NCI-H187 treated with DMSO at 0.1 percent for 48 hours (cell line): ENCODE data around the gene HOXC6.

Experiments used
- DNase-seq: peaks from one replicate; lab custom pipeline; 2025; lab: John Stamatoyannopoulos, UW

HOXC6 gene

DNA sequence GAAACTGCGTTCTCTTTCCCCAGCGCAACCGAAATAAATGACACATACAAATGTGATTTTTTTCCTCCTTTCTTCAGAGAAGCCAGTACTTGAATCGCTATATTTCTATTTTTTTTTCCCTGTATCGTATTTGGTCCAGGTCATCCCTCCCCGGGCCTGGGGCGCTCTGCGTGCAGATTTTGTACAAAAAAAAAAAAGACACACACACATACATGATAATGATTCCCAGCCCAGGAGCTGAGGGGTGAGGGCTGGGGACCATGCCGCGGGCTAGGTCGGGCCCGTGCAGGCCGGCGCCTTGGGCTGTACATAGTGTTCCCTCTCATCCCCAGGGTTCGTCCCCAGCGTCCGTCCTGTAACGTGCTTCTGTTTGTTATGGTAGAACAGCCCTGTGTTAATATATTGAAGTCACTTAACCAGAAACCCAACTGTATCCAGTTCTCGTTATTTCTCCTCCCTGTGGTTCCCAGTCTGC lies 25.3 kb upstream of the HOXC6 start:
- no peak for DNase-seq

GRCh38 chr12:54003625-54004024 lies 24.6 kb upstream of the HOXC6 start:
- DNase-seq = no peak

DNA sequence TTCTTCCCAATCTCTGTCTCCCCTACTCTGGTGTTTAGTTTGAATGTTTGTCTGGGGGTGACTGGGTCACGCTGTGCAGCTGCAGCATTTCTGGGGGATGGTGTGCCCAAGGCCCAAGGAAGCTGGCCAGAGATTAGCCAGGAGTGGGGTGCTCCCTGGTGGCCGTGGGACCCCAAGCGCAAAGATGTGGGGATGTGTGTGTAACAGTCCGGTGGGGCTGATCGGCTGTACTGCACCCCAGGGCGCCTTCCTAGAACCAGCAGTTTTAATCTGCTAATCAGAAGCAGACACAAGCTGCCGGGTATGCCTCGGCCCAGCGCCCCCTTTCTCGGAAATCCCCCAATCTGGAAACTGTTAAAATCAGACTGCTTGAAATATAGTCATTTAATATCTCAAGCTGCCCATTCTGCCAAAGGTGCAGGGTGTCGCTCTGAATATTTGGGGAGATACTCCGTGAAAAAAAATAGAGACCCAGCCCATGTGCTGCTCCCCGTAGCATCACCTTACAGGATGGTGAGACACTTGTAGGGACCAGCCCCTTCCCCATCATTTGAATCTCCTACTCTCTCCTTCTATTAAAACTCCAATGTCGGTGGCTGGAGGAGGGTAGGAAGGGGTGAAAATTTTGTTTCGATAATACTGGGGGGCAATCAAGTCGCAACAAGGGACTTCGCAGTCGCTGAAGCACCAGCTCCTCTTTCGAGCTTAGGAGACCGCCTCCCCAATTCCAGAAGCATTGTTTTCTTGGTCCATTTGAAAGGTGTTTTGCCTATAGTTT lies 24.0 kb upstream of the HOXC6 start:
- DNase-seq = no peak

DNA sequence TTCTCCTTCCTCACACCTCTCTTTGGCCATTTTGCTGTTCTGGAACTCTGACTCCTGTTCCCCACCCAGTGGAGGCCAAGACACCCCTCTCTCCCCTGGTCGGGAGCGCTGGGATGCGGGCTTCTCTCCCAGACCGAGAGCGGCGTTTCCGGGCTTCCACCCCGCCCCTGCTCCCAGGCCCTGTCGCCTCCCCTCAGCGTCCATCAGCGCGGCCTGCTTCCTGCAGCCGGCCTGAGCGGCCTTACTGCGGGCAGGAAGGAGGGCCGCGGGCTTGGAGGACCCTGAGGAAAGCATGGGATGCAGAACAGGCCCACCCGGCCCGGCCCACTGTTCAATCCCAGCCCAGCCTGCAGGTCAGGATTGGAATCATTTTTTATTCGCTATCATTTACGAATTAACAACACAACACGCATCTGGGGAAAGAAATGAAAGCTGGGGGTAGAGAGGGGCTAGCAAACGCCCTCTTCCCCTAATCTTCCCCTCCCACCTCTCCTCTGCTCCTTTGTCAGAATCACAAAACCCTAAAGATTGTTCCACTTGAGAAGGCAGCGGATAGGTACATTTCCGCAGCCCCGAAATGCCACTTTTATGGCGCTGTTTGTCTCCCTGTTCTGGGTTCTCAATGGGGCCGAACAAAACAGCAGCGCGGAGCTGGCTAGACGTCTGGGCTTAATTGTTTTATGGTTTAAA lies 23.3 kb upstream of the HOXC6 start:
- DNase-seq = no peak

DNA sequence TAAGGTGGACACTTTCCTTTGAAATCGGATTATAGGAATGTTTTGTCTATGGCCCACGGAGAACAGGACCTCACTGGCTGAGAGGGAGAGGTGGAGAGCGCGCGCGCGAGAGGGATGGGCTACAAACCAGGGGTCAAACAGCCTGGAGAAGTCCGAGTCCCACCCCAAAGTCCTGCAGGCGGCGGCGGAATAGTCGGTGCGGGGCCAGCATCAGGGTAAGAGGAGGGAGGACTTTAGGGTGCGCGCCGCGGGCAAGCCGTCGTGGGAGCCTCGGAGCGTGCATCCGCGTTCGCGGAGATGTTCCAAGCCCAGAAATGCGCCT lies 22.7 kb upstream of the HOXC6 start:
- DNase-seq = no peak

DNA sequence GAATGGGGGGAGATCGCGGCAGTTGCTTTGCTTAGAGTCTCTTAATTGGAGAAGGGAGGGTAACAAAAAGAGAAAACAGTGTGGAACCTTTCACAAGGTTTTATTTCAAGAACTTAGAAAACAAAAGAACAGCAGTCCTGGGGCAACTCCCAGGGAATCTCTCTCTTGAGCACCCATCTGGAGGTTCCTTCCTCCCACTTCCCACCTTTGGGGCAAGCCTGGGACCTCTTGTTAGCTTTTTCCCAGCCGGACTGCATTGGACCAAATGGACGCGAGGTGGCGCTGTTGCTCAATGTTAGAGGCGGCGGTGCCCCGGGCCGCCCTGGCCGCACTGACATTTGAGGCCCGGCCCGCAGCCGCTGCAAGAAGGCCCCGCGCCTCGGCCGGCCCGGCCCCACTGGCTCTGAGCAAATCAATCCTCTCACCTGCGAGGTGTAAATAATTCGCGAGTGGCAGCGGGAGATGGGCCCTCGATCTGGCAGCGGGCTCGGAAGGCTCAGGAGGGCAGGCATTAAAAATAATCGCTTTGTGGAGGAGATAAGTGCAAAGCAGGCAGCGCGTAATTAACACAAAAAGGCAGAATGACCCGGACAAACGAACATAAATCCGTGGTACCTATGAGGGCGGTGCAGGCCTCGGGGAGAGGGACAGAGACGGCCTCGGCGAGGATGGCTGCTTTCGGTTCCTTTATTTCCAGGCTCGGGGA lies 22.2 kb upstream of the HOXC6 start:
- no peak for DNase-seq

GRCh38 chr12:54006559-54007220 lies 21.6 kb upstream of the HOXC6 start:
- DNase-seq = no peak

DNA sequence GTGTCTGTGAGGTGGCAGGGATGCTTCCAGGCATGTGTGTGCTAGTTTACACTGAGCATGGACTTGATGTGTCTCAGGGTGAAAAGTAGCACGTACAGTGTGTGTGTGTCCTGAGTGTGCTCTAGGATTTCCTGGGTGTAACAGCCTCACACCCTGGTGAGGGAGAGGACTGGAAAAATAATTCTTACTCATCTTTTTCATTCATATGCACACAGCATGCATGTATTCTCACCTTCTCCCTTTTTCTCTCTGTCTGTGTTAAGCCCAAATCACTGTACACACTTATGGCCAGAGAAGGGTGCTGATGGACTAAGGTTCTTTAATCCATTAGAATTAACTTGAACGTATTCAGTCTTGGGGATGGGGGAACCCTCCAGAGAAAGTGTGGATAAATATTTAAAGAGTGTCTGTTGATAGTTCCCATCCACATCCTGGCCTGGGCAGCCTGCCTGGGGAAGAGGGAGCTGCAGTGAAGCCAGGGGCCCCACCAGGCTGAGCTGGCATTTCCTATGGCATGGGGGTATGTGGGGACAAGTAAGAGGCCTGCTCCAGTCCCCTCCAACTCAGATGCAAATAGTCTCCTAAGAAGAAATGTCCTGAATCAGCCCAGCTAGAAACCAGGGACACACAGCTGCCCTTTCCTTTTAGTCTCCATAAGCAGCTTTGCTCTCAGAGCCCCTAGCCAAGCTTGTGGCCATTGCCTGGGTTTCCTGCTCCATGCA lies 20.5 kb upstream of the HOXC6 start:
- no peak for DNase-seq

GRCh38 chr12:54008260-54008552 lies 20.0 kb upstream of the HOXC6 start:
- no peak for DNase-seq

DNA sequence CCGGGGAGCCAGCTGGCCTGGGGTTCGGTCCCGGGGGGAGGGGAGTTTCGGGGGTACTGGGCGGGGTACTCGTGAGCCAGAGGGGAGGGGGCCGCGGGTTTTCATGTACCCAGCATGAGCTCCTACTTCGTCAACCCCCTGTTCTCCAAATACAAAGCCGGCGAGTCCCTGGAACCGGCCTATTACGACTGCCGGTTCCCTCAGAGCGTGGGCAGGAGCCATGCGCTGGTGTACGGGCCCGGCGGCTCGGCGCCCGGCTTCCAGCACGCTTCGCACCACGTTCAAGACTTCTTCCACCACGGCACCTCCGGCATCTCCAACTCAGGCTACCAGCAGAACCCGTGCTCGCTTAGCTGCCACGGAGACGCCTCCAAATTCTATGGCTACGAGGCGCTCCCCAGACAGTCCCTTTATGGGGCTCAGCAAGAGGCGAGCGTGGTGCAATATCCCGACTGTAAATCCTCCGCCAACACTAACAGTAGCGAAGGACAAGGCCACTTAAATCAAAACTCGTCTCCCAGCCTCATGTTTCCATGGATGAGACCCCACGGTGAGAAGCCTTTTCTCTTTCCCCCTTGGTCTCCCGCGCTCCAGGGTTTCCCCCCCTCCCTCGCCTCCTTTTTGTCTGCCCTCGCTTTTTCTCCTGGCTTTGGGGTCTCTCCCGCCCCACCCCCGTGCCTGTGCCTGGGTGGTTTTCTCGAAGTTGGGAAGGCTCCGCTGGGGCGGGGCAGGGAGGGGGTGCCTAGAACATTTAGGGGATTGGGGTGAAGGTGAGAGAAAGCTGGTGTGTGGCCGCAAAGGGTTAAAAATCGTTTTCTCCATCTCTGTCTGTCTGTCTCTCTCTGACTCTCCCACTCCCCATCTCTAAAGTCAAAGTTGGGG lies 18.8 kb upstream of the HOXC6 start:
- DNase-seq = no peak

- no peak for DNase-seq
Measured at GRCh38 chr12:54010053-54010971, 17.9 kb upstream of the HOXC6 start.

GRCh38 chr12:54010972-54011664 lies 17.1 kb upstream of the HOXC6 start:
- DNase-seq = no peak

- DNase-seq = no peak
Measured at GRCh38 chr12:54011665-54012532, 16.3 kb upstream of the HOXC6 start.

- DNase-seq = no peak
Measured at GRCh38 chr12:54012631-54013409, 15.4 kb upstream of the HOXC6 start.

- DNase-seq = no peak
Measured at GRCh38 chr12:54014377-54015017, 13.7 kb upstream of the HOXC6 start.

- DNase-seq = no peak
Measured at GRCh38 chr12:54015018-54015931, 13.0 kb upstream of the HOXC6 start.
